Transverse colon (tissue), 4 donors: ENCODE data around the gene SEMA3E. TPM values are rescaled to one million over a fixed set of nuclear protein-coding genes. Genes with fewer than 3 reads are reported as not detected.

Experiments
- DNase-seq: peaks from one replicate; pipeline ENCODE4 v3.0.0-alpha.2; 2019
- H3K27ac ChIP-seq, 4 donors: fragments of 200-600 bp; sonication (generic); 2 replicates each; pipeline ENCODE4 v1.5.1; 2016 to 2018; ENCODE audit warnings: inconsistent platforms in 4 of 4
- H3K27me3 ChIP-seq: fragments of 200-600 bp; sonication (generic); 2 replicates; pipeline ENCODE4 v1.5.1; 2017; ENCODE audit warnings: inconsistent platforms
- H3K36me3 ChIP-seq, 4 donors: fragments of 200-600 bp; sonication (generic); 2 replicates each; pipeline ENCODE4 v1.5.1; 2017 to 2019; ENCODE audit warnings: inconsistent platforms in 4 of 4
- H3K4me1 ChIP-seq, 4 donors: fragments of 200-600 bp; sonication (generic); 2 replicates each; pipeline ENCODE4 v1.5.1; 2017 to 2020; ENCODE audit warnings: inconsistent platforms in 4 of 4
- H3K4me3 ChIP-seq, 4 donors: fragments of 200-600 bp; sonication (generic); 1 replicate in 1 of 4; 2 replicates in 3 of 4; pipeline versions ENCODE4 v1.5.1 to v1.6.1; 2017 to 2019; ENCODE audit warnings: inconsistent platforms in 4 of 4
- H3K9me3 ChIP-seq, 2 donors: fragments of 200-600 bp; sonication (generic); 2 replicates each; pipeline ENCODE4 v1.5.1; 2017 to 2019; ENCODE audit warnings: inconsistent platforms in 2 of 2
- EP300 ChIP-seq: sonication (generic); formaldehyde crosslinking; IDR thresholded peaks from one replicate; pipeline ENCODE4 v1.6.1; 2017; ENCODE audit warnings: antibody characterized with exemption, low read depth
- POLR2A ChIP-seq: fragments of 450-650 bp; IDR thresholded peaks from one replicate; pipeline ENCODE4 v1.6.1; 2016; ENCODE audit warnings: antibody characterized with exemption, mild to moderate bottlenecking, moderate library complexity
- POLR2AphosphoS5 ChIP-seq, 3 donors: sonication (generic); formaldehyde crosslinking; IDR thresholded peaks; one replicate each; pipeline ENCODE4 v1.6.1; 2016; ENCODE audit warnings: antibody characterized with exemption in 3 of 3
- WGBS, 2 donors: methylation state at CpG; one replicate each; pipeline ENCODE4 v1.1.5; 2018; ENCODE audit warnings: low coverage in 1 of 2; 5-methylcytosine and 5-hydroxymethylcytosine counted together
- in situ Hi-C, 4 donors: fragments of 200-750 bp; cut with MboI; loops; one replicate each; pipeline versions ENCODE4 v1.15.0 to v1.15.1; 2017; ENCODE audit warnings: low sequenced_read_pairs in 3 of 4, low pct_ligation_motif_present in 1 of 4, low pct_unique_long_range_greater_than_20kb in 1 of 4
- intact Hi-C: fragments of 100-400 bp; cut with DNase I; formaldehyde crosslinking; loops from one replicate; pipeline ENCODE4 v1.15.1; 2023; ENCODE audit warnings: low total_unique reads
- total RNA-seq, 4 donors: library from RNA; depleted of rRNA; stranded (reverse); fragments of >200 nt; gene quantifications; one replicate each; pipeline ENCODE4 v1.1.0, GENCODE V29; 2016
- TF ChIP-seq, protein P1 (sequence below), 5 experiments: fragments of 200-600 bp in 3 of 5; fragments of 450-650 bp in 2 of 5; sonication (generic) in 3 of 5; IDR thresholded peaks; 1 replicate in 2 of 5; 2 replicates in 3 of 5; pipeline ENCODE4 v1.5.1; 2016 to 2017; ENCODE audit warnings: antibody characterized with exemption in 5 of 5, inconsistent platforms in 3 of 5, mild to moderate bottlenecking in 2 of 5, moderate library complexity in 1 of 5

The SEMA3E gene
- total RNA-seq, 4 donors from 2014 or later: 0.95 to 3.8 (median 1.4) TPM; not detected in 1

DNA sequence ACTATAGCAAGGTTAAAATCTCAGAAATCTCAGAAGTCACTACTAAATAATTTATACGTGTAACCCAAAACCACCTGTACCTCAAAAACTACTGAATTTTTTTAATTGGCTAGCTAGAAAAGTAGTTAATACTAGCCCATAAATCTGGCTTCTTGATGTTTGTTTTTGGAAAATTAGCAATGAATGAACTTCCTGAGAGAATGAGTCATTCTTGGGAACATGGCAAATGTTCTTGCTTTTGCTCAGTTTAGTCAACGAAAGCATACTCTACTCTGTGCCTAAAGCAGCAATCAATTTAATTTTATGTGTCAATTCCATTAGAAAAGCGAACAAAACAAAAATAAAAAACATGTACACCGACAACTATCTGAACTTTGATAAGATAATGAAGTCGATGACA lies 69.2 kb downstream of the SEMA3E start:
- in situ Hi-C loops: no loop called here
- Histone ChIP-seq H3K27ac (no peak overlapping the region), H3K4me1 (no peaks in the 10 kb centered on the region), H3K9me3 (no peaks in the 10 kb centered on the region), H3K27me3 (no peaks in the 10 kb centered on the region), H3K4me3 (no peak overlapping the region), H3K36me3 (no peaks in the 10 kb centered on the region)
- WGBS, 2 donors: 71 to 80% methylated on average over 5 of the region's 5 CpGs
- intact Hi-C loops: no loop called here
- DNase-seq: no peak
- TF ChIP-seq EP300 (no peak), POLR2AphosphoS5 (IDR thresholded peaks at IDR 0.05) (no peak), POLR2A (no peak)
- TF ChIP-seq, protein P1, sequence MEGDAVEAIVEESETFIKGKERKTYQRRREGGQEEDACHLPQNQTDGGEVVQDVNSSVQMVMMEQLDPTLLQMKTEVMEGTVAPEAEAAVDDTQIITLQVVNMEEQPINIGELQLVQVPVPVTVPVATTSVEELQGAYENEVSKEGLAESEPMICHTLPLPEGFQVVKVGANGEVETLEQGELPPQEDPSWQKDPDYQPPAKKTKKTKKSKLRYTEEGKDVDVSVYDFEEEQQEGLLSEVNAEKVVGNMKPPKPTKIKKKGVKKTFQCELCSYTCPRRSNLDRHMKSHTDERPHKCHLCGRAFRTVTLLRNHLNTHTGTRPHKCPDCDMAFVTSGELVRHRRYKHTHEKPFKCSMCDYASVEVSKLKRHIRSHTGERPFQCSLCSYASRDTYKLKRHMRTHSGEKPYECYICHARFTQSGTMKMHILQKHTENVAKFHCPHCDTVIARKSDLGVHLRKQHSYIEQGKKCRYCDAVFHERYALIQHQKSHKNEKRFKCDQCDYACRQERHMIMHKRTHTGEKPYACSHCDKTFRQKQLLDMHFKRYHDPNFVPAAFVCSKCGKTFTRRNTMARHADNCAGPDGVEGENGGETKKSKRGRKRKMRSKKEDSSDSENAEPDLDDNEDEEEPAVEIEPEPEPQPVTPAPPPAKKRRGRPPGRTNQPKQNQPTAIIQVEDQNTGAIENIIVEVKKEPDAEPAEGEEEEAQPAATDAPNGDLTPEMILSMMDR (IDR thresholded peaks at IDR 0.05): no peak

DNA sequence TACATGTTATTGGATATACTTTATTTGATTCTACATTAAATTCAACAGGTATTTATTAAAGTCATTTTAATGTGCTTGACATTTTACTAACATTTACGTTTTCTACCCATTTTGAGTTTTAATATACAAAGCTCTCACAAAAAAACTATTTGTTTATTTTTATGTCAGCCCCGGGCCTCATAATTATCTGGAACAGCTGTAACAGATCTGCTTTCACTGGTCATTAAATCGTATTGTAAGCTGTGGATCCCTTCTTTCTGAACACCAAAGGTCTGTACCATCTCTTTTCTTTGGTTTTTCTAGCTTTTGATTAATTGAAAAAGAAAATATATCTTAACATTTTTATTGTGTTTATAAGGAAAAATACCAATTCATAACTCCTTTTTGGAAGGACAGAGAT lies 73.5 kb downstream of the SEMA3E start:
- H3K4me3 ChIP-seq: no peak overlapping the region
- in situ Hi-C loops (no loop called here), intact Hi-C loops (no loop called here)
- no peak for DNase-seq
- H3K36me3 ChIP-seq: no peaks in the 10 kb centered on the region
- H3K4me1 ChIP-seq: no peaks in the 10 kb centered on the region
- no peaks in the 10 kb centered on the region for H3K27me3 ChIP-seq
- TF ChIP-seq POLR2AphosphoS5 (IDR thresholded peaks at IDR 0.05) (no peak), EP300 (no peak), POLR2A (no peak)
- TF ChIP-seq, protein P1 (IDR thresholded peaks at IDR 0.05): no peak
- H3K9me3 ChIP-seq: no peaks in the 10 kb centered on the region
- H3K27ac ChIP-seq: no peak overlapping the region
- WGBS, 2 donors: 32 to 48% methylated on average over 3 of the region's 3 CpGs

DNA sequence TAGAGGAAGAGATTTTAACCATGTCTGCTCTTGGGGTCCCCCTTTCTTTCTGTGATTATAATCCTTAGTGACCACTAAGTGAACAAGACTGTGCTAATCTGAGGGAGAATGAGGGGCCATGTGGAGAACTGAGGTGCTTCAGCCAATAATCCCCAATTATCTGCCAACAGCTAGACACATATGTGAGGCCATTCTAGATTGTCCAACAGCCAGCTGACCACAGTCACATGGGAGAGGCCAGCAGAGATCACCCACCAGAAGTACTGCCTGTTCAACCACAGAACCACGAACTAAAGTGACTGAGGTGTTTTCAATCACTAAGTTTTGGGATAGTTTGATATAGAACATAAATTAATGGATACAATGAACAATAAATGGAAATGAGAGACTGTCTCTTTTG lies 74.3 kb downstream of the SEMA3E start:
- H3K36me3 ChIP-seq: no peaks in the 10 kb centered on the region
- in situ Hi-C loops: no loop called here
- H3K9me3 ChIP-seq: no peaks in the 10 kb centered on the region
- H3K27ac ChIP-seq: no peak overlapping the region
- WGBS, 2 donors: 68 to 78% methylated on average over 1 of the region's 1 CpG
- H3K4me3 ChIP-seq: no peak overlapping the region
- no peaks in the 10 kb centered on the region for H3K4me1 ChIP-seq
- TF ChIP-seq, protein P1 (IDR thresholded peaks at IDR 0.05): no peak
- TF ChIP-seq POLR2A (no peak), POLR2AphosphoS5 (IDR thresholded peaks at IDR 0.05) (no peak), EP300 (no peak)
- no peak for DNase-seq
- H3K27me3 ChIP-seq: no peaks in the 10 kb centered on the region
- intact Hi-C loops: no loop called here

DNA sequence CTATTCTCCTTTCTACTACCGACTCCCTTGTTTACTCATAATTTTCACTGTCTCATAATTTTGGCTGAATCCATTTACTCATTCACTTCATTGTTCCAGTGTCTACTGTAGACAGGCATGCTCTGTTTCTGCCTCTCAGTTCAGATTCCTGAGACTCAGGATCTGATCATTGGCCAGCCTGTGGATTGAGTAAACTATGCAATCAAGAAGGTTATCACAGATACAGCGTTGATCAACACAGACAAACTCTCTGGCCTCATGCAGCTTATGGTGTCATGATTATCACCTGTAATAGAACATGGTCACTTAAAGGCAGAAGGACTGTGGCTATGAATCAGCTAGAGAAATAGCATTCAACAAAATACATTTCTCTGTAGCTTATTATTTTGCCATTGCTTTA lies 86.0 kb downstream of the SEMA3E start:
- Histone ChIP-seq H3K9me3 (no peaks in the 10 kb centered on the region), H3K27ac (no peak overlapping the region), H3K4me1 (no peaks in the 10 kb centered on the region), H3K36me3 (no peaks in the 10 kb centered on the region), H3K4me3 (no peak overlapping the region), H3K27me3 (no peaks in the 10 kb centered on the region)
- DNase-seq: no peak
- in situ Hi-C loops: no loop called here
- WGBS, 2 donors: 29 to 62% methylated on average over 1 to 2 of the region's 2 CpGs
- TF ChIP-seq, protein P1 (IDR thresholded peaks at IDR 0.05): no peak
- TF ChIP-seq EP300: no peak
- no peak for TF ChIP-seq POLR2A
- no peak for TF ChIP-seq POLR2AphosphoS5 (IDR thresholded peaks at IDR 0.05)
- intact Hi-C loops: no loop called here
